A549 (cell line): Measurements from ENCODE around the gene NTRK1.

Experiments used
- CBX2 ChIP-seq: fragments of 200-600 bp; sonication (generic); IDR thresholded peaks from 2 replicates; pipeline ENCODE4 v1.6.1; 2016; ENCODE audit warnings: low read depth, mild to moderate bottlenecking, borderline replicate concordance
- CHD2 ChIP-seq: fragments of 150-350 bp; IDR thresholded peaks from 2 replicates; pipeline ENCODE4 v1.6.1; 2014; ENCODE audit warnings: low read length; ENCODE audit not compliant: partially characterized antibody
- FOSL2 ChIP-seq, 2 experiments: fragments of 450-650 bp in 1 of 2; fragments of >200 bp in 1 of 2; sonication (Bioruptor Twin) in 1 of 2; formaldehyde crosslinking; IDR thresholded peaks; 2 replicates each; pipeline versions ENCODE4 v1.5.0 to v1.6.1; 2016 to 2020; ENCODE audit warnings: mild to moderate bottlenecking in 1 of 2, moderate library complexity in 1 of 2
- JUNB ChIP-seq: fragments of >200 bp; sonication (Bioruptor Twin); formaldehyde crosslinking; IDR thresholded peaks from 2 replicates; pipeline ENCODE4 v1.6.1; 2016
- TP53 ChIP-seq: fragments of 250-450 bp; sonication (Bioruptor Pico); IDR thresholded peaks from 2 replicates; pipeline ENCODE4 v1.5.0; 2021; ENCODE audit warnings: mild to moderate bottlenecking, moderate library complexity
- TF ChIP-seq, protein P1 (sequence below): IDR thresholded peaks from 2 replicates; pipeline ENCODE4 v1.6.1; 2012

DNA sequence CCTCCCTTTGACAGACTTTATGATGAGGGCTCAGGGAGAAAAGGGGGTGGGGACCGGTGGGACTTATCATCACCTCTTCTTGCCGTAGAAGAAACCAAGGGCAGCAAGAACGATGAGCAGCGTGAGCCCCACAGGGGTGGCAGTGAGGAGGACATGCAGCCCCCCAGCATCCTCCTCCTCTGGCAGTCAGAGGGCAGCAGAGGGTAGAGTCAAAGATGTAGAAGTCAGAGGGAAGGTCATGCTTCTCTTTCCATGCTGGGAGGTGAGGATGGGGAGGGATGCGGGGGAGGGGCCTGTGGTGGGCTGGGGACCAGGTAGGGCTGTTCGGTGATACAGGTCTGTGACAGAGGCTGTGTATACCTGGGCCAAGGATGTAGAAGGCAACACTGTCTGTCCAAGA lies 16.6 kb upstream of the NTRK1 start:
- no peak for TF ChIP-seq CBX2
- no peak for TF ChIP-seq FOSL2 (IDR thresholded peaks at IDR 0.05)
- no peak for TF ChIP-seq FOSL2 (CRISPR knock-in tag; IDR thresholded peaks at IDR 0.05)
- no peak for TF ChIP-seq TP53 (CRISPR knock-in tag)
- TF ChIP-seq CHD2 = no peak
- TF ChIP-seq, protein P1, sequence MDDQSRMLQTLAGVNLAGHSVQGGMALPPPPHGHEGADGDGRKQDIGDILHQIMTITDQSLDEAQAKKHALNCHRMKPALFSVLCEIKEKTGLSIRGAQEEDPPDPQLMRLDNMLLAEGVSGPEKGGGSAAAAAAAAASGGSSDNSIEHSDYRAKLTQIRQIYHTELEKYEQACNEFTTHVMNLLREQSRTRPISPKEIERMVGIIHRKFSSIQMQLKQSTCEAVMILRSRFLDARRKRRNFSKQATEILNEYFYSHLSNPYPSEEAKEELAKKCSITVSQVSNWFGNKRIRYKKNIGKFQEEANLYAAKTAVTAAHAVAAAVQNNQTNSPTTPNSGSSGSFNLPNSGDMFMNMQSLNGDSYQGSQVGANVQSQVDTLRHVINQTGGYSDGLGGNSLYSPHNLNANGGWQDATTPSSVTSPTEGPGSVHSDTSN = no peak
- TF ChIP-seq JUNB = no peak
